CD14-positive monocyte (primary cell): ENCODE data around the gene KIF5B. TPM values are rescaled to one million over a fixed set of nuclear protein-coding genes. Genes with fewer than 3 reads are reported as not detected.

ENCODE experiments used
- DNase-seq, 3 donors: peaks; one replicate each; pipeline ENCODE4 v3.0.0-alpha.2; 2011 to 2022
- H2AFZ ChIP-seq: 2 replicates; pipeline ENCODE4 v1.6.0; 2012; ENCODE audit warnings: mild to moderate bottlenecking, low read depth, low read length, inconsistent platforms; ENCODE audit not compliant: insufficient read depth, poor library complexity, severe bottlenecking
- H3K27ac ChIP-seq, 2 donors: 1 replicate in 1 of 2; 2 replicates in 1 of 2; pipeline ENCODE4 v1.5.1; 2012 to 2013; ENCODE audit warnings: low read length in 2 of 2, control low read depth in 1 of 2, inconsistent platforms in 1 of 2, low read depth in 1 of 2, mild to moderate bottlenecking in 1 of 2
- H3K27me3 ChIP-seq, 2 donors: one replicate each; pipeline versions ENCODE4 v1.6.0 to v1.6.1; 2011 to 2013; ENCODE audit warnings: low read length in 2 of 2; ENCODE audit not compliant: control insufficient read depth in 2 of 2, insufficient read depth in 2 of 2
- H3K36me3 ChIP-seq, 2 donors: replicated peaks in 1 of 2; 1 replicate in 1 of 2; 2 replicates in 1 of 2; pipeline versions ENCODE4 v1.5.1 to v1.6.1; 2012 to 2013; ENCODE audit warnings: low read length in 2 of 2, control low read depth in 1 of 2, inconsistent platforms in 1 of 2, mild to moderate bottlenecking in 1 of 2; ENCODE audit not compliant: insufficient read depth in 2 of 2, control insufficient read depth in 1 of 2
- H3K4me1 ChIP-seq, 2 donors: 1 replicate in 1 of 2; 2 replicates in 1 of 2; pipeline versions ENCODE4 v1.5.1 to v1.6.1; 2012 to 2013; ENCODE audit warnings: low read length in 2 of 2, control low read depth in 1 of 2, inconsistent platforms in 1 of 2, mild to moderate bottlenecking in 1 of 2, moderate library complexity in 1 of 2; ENCODE audit not compliant: insufficient read depth in 2 of 2, control insufficient read depth in 1 of 2
- H3K4me2 ChIP-seq: replicated peaks from 2 replicates; pipeline ENCODE3; 2012; ENCODE audit warnings: low read length, moderate library complexity, mild to moderate bottlenecking; ENCODE audit not compliant: poor library complexity, severe bottlenecking; ENCODE audit errors: extremely low read depth
- H3K4me3 ChIP-seq, 3 experiments: fragments of 200-600 bp in 1 of 3; sonication (generic) in 1 of 3; replicated peaks in 1 of 3; 1 replicate in 2 of 3; 2 replicates in 1 of 3; pipeline ENCODE4 v1.5.1; 2011 to 2013; ENCODE audit warnings: low read length in 3 of 3, mild to moderate bottlenecking in 3 of 3, control low read depth in 2 of 3, low read depth in 2 of 3, inconsistent platforms in 1 of 3, moderate library complexity in 1 of 3
- H3K79me2 ChIP-seq: 2 replicates; pipeline ENCODE4 v1.6.0; 2012; ENCODE audit warnings: mild to moderate bottlenecking, control low read depth, inconsistent platforms, low read length, moderate library complexity; ENCODE audit not compliant: insufficient read depth
- H3K9ac ChIP-seq: 2 replicates; pipeline ENCODE4 v1.6.0; 2017; ENCODE audit warnings: low read length, mild to moderate bottlenecking; ENCODE audit not compliant: insufficient read depth, poor library complexity, severe bottlenecking
- H3K9me3 ChIP-seq, 2 donors: replicated peaks in 1 of 2; 1 replicate in 1 of 2; 2 replicates in 1 of 2; pipeline versions ENCODE4 v1.5.1 to v1.6.1; 2012 to 2013; ENCODE audit warnings: low read length in 2 of 2, control low read depth in 1 of 2; ENCODE audit not compliant: control insufficient read depth in 1 of 2, insufficient read depth in 1 of 2
- H4K20me1 ChIP-seq: 2 replicates; pipeline ENCODE4 v1.6.0; 2012; ENCODE audit warnings: mild to moderate bottlenecking, low read length, control low read depth, moderate library complexity; ENCODE audit not compliant: insufficient read depth
- H3K27ac Mint-ChIP-seq, 7 donors: one replicate each; pipeline ENCODE4 v1.8.0; 2020; ENCODE audit warnings: mild to moderate bottlenecking in 7 of 7, mixed read lengths in 7 of 7, moderate library complexity in 6 of 7, inconsistent platforms in 2 of 7
- H3K27me3 Mint-ChIP-seq, 3 donors: one replicate each; pipeline ENCODE4 v1.8.0; 2021 to 2022; ENCODE audit warnings: low read depth in 3 of 3, mild to moderate bottlenecking in 3 of 3, mixed read lengths in 3 of 3, moderate library complexity in 3 of 3, inconsistent platforms in 1 of 3
- H3K36me3 Mint-ChIP-seq, 2 donors: one replicate each; pipeline ENCODE4 v1.8.0; 2020; ENCODE audit warnings: mixed read lengths in 2 of 2, inconsistent platforms in 1 of 2, mild to moderate bottlenecking in 1 of 2
- H3K4me1 Mint-ChIP-seq: one replicate; pipeline ENCODE4 v1.8.0; 2020; ENCODE audit warnings: mild to moderate bottlenecking, mixed read lengths
- H3K4me3 Mint-ChIP-seq, 2 donors: one replicate each; pipeline ENCODE4 v1.8.0; 2020; ENCODE audit warnings: mild to moderate bottlenecking in 2 of 2, mixed read lengths in 2 of 2, moderate library complexity in 1 of 2
- H3K9me3 Mint-ChIP-seq, 7 donors: one replicate each; pipeline ENCODE4 v1.8.0; 2020 to 2022; ENCODE audit warnings: mixed read lengths in 7 of 7, mild to moderate bottlenecking in 6 of 7, moderate library complexity in 6 of 7, inconsistent platforms in 2 of 7
- WGBS: methylation state at CpG from one replicate; pipeline ENCODE4 v1.1.5; 2013; ENCODE audit warnings: missing lambda C conversion rate; ENCODE audit not compliant: insufficient coverage; 5-methylcytosine and 5-hydroxymethylcytosine counted together
- intact Hi-C, 2 donors: fragments of 100-400 bp; cut with micrococcal nuclease; formaldehyde crosslinking; loops; one replicate each; pipeline versions ENCODE4 v1.15.0 to v1.15.1; 2023
- polyA plus RNA-seq, 3 donors: library from polyadenylated mRNA; depleted of rRNA in 1 of 3; unstranded in 2 of 3; stranded (reverse) in 1 of 3; fragments of 300-500 nt in 2 of 3; fragments of >200 nt in 1 of 3; fragmentation: Illumina TruSeq in 2 of 3; gene quantifications; 1 replicate in 2 of 3; 2 replicates in 1 of 3; pipeline ENCODE4 v1.2.3, GENCODE V29; 2012 to 2021
- TF ChIP-seq, protein P1 (sequence below): fragments of 200-600 bp; IDR thresholded peaks from one replicate; pipeline ENCODE4 v1.8.0; 2022; ENCODE audit warnings: antibody characterized with exemption, mild to moderate bottlenecking

Gene KIF5B
- polyA plus RNA-seq, 3 donors = 15.2 to 32.9 (median 18.9) TPM

DNA sequence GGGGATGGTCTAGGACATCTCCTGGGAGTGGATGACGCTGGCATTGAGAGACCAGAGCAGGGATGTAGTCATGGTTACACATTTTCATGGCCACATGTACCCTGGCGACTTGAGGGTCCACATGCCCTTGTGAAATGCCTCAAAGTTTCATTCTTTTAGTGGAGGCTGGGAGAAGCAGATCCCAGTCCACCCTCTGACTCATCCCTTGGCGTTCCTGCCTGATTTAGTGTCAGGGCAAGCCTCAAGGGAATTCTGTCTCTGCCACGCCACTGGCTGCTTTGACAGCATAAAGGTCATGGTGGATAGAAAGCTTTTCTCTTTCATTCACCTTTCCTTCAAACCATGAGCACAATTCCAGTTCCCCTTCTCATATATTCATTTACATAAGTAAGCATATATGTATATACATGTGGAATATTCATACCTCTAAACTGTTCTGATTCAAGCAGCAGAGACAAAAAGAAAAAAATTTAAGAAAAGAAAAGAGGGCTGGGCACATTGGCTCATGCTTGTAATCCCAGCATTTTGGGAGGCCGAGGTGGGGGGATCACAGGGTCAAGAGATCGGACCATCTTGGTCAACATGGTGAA lies 21.8 kb upstream of the KIF5B start:
- no peaks in the 10 kb centered on the region for H3K36me3 ChIP-seq
- DNase-seq = no peak
- intact Hi-C loops = no loop called here
- H3K27me3 Mint-ChIP-seq = peaks cover 0 to 7% (median 0%) of the 10 kb centered on the region in 3 donors
- H3K27ac Mint-ChIP-seq = no peak overlapping the region
- H3K4me1 ChIP-seq = no peaks in the 10 kb centered on the region
- no peaks in the 10 kb centered on the region for H3K27me3 ChIP-seq
- no peak overlapping the region for H3K4me2 ChIP-seq
- no peak overlapping the region for H3K27ac ChIP-seq
- no peak overlapping the region for H3K4me3 ChIP-seq
- H2AFZ ChIP-seq = no peak overlapping the region
- H3K9ac ChIP-seq = no peak overlapping the region
- 100% methylated on average over 2 of the region's 6 CpGs for WGBS
- no peaks in the 10 kb centered on the region for H3K9me3 ChIP-seq
- H4K20me1 ChIP-seq = no peaks in the 10 kb centered on the region
- H3K9me3 Mint-ChIP-seq = no peaks in the 10 kb centered on the region
- no peaks in the 10 kb centered on the region for H3K4me1 Mint-ChIP-seq
- TF ChIP-seq, protein P1, sequence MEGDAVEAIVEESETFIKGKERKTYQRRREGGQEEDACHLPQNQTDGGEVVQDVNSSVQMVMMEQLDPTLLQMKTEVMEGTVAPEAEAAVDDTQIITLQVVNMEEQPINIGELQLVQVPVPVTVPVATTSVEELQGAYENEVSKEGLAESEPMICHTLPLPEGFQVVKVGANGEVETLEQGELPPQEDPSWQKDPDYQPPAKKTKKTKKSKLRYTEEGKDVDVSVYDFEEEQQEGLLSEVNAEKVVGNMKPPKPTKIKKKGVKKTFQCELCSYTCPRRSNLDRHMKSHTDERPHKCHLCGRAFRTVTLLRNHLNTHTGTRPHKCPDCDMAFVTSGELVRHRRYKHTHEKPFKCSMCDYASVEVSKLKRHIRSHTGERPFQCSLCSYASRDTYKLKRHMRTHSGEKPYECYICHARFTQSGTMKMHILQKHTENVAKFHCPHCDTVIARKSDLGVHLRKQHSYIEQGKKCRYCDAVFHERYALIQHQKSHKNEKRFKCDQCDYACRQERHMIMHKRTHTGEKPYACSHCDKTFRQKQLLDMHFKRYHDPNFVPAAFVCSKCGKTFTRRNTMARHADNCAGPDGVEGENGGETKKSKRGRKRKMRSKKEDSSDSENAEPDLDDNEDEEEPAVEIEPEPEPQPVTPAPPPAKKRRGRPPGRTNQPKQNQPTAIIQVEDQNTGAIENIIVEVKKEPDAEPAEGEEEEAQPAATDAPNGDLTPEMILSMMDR = no peak
- H3K36me3 Mint-ChIP-seq = no peaks in the 10 kb centered on the region
- no peaks in the 10 kb centered on the region for H3K79me2 ChIP-seq
- no peak overlapping the region for H3K4me3 Mint-ChIP-seq

DNA sequence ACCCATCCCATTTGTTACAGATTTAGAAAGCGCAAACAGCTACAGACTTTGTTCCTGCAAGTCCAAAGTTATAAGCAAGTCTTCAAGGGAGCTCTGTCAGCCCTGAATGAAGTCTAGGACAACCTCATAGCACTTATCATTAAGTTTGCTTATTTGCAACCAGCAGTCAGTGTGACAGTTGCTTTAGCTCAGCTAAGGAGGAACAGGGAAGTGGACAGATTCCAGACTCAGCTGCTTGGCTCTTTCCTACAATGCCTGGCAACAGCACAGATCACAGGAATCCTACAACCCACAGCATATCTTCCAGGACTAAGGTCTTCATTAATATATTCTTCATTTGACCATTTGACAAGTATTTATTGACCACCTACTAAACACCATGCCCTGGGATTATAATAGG lies 17.4 kb upstream of the KIF5B start:
- WGBS = 100% methylated on average over 1 of the region's 1 CpG
- H3K27me3 Mint-ChIP-seq = peaks cover 0 to 3% (median 0%) of the 10 kb centered on the region in 3 donors

More for the DNA sequence above, 17.4 kb upstream of the KIF5B start:
- H3K4me3 Mint-ChIP-seq = no peak overlapping the region
- Histone ChIP-seq H3K27me3 (no peaks in the 10 kb centered on the region), H3K4me3 (no peak overlapping the region), H3K4me1 (no peaks in the 10 kb centered on the region), H3K36me3 (no peaks in the 10 kb centered on the region), H4K20me1 (no peaks in the 10 kb centered on the region), H3K9me3 (no peaks in the 10 kb centered on the region), H3K9ac (no peak overlapping the region), H3K4me2 (no peak overlapping the region), H3K79me2 (no peaks in the 10 kb centered on the region), H3K27ac (no peak overlapping the region), H2AFZ (no peak overlapping the region)
- DNase-seq = no peak
- H3K27ac Mint-ChIP-seq = no peak overlapping the region
- no peaks in the 10 kb centered on the region for H3K36me3 Mint-ChIP-seq
- no peaks in the 10 kb centered on the region for H3K4me1 Mint-ChIP-seq
- H3K9me3 Mint-ChIP-seq = peaks cover 0 to 2% (median 0%) of the 10 kb centered on the region in 7 donors
- TF ChIP-seq, protein P1 = no peak
- intact Hi-C loops = no loop called here
